ENCODE data around the gene FBN1.

DNA sequence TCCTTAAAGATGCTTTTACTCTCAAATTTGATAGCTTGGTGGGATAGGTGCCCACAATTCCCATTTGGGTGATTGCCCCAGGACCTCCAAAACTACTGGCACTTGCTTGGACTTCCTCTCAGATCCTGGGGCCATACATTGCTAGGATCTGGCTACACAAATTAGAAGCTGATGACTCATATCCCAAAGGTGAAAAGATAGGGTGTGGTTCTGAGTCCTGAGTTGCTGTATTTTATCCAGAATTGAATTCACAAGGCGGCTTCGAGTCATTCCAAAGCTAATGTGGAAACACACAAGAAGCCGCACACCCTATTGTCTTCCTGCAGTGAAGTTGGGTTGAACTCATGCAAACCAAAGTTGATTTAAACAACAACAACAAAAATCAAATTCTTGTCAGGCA, 260.9 kb downstream of the FBN1 start:
- TF ChIP-seq, protein P1, sequence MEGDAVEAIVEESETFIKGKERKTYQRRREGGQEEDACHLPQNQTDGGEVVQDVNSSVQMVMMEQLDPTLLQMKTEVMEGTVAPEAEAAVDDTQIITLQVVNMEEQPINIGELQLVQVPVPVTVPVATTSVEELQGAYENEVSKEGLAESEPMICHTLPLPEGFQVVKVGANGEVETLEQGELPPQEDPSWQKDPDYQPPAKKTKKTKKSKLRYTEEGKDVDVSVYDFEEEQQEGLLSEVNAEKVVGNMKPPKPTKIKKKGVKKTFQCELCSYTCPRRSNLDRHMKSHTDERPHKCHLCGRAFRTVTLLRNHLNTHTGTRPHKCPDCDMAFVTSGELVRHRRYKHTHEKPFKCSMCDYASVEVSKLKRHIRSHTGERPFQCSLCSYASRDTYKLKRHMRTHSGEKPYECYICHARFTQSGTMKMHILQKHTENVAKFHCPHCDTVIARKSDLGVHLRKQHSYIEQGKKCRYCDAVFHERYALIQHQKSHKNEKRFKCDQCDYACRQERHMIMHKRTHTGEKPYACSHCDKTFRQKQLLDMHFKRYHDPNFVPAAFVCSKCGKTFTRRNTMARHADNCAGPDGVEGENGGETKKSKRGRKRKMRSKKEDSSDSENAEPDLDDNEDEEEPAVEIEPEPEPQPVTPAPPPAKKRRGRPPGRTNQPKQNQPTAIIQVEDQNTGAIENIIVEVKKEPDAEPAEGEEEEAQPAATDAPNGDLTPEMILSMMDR (IDR thresholded peaks at IDR 0.05) = no peak
- no peak for TF ChIP-seq POLR2A (IDR thresholded peaks at IDR 0.05)

Data from esophagus squamous epithelium (tissue), 4 donors.